GM21619 (cell line): ENCODE results near the gene PLK4.
"Not testable (repeated sequence)": the region's sequence is repeated elsewhere in the genome, so short reads cannot be mapped to it uniquely, and the experiment has no call there.

ENCODE experiments used
- ATAC-seq: cut with Tn5 transposase; IDR thresholded peaks from one replicate; pipeline ENCODE4 v1.9.1; 2021; ENCODE audit not compliant: unreplicated experiment

PLK4 gene

DNA sequence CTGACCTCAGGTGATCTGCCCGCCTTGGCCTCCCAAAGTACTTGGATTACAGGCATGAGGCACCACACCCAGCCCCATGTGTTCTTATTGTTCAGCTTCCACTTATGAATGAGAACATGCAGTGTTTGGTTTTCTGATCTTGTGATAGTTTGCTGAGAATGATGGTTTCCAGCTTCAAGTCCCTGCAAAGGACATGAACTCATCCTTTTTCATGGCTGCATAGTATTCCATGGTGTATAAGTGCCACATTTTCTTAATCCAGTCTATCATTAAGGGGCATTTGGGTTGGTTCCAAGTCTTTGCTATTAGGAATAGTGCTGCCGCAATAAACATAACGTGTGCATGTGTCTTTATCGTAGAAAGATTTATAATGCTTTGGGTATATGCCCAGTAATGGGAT is 19.0 kb downstream of the PLK4 start:
- ATAC-seq = not testable (repeated sequence)

DNA sequence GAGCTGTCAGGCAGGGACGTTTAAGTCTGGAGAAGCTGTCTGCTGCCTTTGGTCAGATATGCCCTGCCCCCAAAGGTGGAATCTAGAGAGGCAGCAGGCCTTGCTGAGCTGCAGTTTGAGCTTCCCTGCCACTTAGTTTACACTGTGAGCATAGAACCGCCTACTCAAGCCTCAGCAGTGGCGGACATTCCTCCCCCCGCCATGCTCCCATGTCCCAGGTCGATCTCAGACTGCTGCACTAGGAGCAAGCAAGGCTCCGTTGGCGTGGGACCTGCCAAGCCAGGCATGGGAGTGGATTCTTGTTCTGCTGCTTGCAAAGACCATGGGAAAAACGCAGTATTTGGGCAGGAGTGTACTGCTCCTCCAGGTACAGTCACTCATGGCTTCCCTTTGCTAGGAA is 24.3 kb downstream of the PLK4 start:
- no peak for ATAC-seq

DNA sequence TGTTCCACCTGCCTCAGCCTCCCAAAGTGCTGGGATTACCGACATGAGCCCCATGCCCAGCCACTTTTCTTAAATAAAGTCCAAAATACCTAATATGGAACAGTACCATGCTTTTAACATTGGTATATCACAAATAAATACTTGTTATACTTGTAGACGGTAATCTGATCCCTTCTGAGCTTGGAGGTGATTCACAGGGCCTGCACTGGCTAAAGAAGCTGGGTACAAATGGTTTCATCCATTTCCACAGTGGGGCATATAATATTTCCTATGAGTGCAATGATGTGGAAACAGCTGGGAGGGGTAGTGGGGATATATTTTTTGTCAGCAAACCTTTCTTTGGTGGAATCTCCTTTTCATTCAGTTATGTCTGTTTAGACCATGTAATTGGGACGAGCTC is 35.8 kb downstream of the PLK4 start:
- no peak for ATAC-seq

DNA sequence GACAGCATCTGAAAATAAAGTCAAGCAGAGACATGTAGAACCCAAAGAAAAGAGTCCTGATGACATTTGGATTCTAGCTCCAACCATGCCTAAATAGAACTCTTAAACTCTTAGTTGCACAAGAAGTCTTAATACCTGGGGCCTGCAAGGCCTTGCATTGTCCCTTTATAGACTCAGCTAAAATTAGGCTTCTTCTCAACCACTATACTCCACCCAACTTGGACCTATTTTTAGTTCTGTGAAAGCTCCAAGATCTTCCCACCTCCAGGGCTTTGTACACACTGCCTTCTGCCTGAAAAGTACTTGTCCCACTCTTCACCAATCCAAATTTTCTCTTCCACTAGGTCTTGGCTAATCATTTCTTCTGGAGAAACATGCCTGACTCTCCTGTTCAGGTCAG is 36.5 kb downstream of the PLK4 start:
- ATAC-seq = no peak

DNA sequence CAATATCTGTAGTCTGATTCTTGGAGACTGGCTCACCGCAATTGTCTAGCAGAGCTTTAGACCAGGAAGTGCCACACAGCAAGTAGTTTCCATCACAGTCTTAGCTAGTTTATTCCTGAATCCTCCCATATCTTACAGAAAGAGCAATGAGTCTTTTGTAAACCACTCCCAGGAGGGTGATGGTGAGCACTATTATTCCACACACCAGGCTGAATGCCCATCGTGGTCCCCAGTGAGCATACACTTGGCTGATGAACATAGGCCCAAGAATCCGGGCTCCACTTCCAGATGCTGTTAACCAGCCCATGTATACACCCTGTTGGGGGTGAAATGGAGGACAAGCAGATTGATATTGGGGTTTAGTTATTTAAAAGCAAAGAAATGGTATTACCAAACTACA is 39.8 kb downstream of the PLK4 start:
- ATAC-seq = no peak

DNA sequence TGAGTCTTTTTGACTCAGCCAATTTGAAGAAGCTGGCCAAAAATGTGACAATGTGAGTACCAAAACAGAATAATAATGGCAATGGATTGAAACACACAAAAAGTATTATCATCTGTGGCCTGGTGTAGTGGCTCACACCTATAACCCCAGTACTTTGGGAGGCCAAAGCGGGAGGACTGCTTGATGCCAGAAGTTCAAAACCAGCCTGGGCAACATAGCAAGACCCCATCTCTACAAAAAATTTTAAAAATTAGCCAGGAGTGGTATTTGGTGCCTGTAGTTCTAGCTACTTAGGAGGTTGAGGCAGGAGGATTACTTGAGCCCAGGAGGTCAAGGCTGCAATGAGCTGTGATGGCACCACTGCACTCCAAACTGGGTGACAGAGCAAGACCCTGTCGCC is 41.5 kb downstream of the PLK4 start:
- no peak for ATAC-seq

DNA sequence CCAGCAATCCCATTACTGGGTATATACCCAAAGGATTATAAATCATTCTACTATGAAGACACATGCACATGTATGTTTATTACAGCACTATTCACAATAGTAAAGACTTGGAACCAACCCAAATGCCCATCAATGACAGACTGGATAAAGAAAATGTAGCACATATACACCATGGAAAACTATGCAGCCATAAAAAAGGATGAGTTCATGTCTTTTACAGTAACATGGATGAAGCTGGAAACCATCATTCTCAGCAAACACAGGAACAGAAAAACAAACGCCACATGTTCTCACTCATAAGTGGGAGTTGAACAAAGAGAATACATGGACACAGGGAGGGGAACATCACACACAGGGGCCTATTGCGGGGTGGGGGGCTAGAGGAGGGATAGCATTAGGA is 45.0 kb downstream of the PLK4 start:
- not testable (repeated sequence) for ATAC-seq

DNA sequence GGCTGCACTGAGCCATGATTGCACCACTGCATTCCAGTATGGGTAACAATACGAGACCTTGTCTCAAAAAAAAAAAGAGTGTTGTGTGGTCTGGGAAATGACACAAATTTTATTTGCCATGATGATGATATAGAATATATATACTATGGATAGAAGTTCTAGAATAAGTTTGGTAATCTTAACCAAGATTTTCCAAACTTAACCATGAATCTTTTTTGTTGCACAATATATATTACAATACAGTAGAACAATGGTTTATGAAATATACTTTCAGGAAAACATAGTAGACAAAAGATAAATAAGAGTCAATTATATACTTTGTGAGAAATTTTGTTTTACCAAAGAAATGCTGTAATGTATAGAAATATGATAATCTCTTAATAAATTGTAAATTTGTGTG is 49.5 kb downstream of the PLK4 start:
- no peak for ATAC-seq

DNA sequence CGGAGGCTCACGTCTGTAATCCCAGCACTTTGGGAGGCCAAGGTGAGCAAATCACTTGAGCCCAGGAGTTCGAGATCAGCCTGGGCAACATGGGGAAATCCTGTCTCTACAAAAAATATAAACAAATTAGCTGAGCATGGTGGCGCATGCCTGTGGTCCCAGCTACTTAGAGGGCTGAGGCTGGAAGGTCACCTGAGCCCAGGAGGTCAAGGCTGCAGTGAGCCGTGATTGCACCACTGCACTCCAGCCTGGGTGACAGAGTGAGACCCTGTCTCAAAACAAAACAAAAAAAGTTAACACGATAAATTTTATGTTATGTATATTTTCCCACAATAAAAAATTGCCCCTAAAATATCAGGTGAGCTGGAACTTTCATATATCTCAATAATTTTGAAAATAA is 51.1 kb downstream of the PLK4 start:
- ATAC-seq = not testable (repeated sequence)

DNA sequence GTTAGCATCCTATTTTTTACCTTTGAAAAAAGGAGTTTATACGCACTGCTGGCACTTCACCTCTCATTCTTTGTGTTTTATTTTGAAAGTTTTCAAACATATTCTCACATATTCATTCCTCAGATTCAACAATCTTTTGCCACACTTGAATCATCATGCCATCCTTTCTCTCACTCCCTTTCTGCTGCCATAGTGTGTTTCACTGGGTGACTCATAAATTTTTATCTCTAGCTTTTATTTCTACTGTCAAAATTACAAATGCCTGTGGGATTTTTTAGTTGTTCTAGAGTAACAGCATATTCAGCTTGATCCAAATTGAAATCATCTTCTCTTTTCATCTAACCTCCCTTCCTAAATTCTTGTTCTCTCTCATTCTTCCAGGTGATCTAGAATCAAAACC is 56.3 kb downstream of the PLK4 start:
- no peak for ATAC-seq
